H1 (cell line): ENCODE results near the gene CYP4A22. TPM values are rescaled to one million over a fixed set of nuclear protein-coding genes. Genes with fewer than 3 reads are reported as not detected.

Experiments
- HDAC6 ChIP-seq: IDR thresholded peaks from one replicate; pipeline ENCODE4 v1.7.1; 2012; ENCODE audit warnings: low read depth, mild to moderate bottlenecking, inconsistent platforms, low read length, moderate library complexity
- polyA plus RNA-seq, 7 experiments: library from polyadenylated mRNA; depleted of rRNA in 3 of 7; stranded (reverse) in 5 of 7; unstranded in 2 of 7; fragments of >200 nt in 5 of 7; fragments of 200-250 nt in 2 of 7; gene quantifications; 1 replicate in 5 of 7; 2 replicates in 1 of 7; 4 replicates in 1 of 7; pipeline versions ENCODE4 v1.2.1 to v1.2.3, GENCODE V29; 2011 to 2013; ENCODE audit warnings: missing spikeins in 2 of 7, mixed read lengths in 2 of 7
- total RNA-seq: library from RNA; stranded (reverse); fragmentation: NEBNext Ultra II Directional; extraction: Animal tissue kit (Norgen Biotek cat#: 25700); gene quantifications from 2 replicates; pipeline ENCODE4 v1.2.1, GENCODE V29; 2021

Gene CYP4A22
- total and polyA plus RNA-seq, 2 of the 8 experiments (the other 6 are each of a cell fraction or from before 2014, with no cell fraction given): not detected

DNA sequence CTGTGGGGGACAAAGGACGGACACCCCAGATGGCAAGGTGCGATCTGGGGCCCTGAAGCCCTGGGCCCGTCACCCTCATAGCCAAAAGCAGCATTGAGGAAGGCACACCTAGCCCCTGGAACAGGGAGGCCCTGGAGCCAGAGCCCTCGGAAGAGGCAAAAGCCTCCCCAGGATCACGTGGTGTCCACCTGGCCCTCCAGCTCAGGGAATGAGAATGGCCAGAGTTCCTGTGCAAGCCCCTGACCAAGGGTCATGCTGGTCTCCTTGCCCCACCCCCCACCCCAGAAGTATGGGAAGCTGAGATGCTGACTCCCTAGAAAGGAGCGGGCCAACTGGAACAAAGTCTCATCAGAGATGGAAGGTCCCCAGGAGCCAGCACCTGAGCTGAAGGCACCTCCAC, 53.6 kb downstream of the CYP4A22 start (continued):
- TF ChIP-seq HDAC6: no peak
